ENCODE data around the gene ZNF846. TPM values are rescaled to one million over a fixed set of nuclear protein-coding genes. Genes with fewer than 3 reads are reported as not detected.

The ZNF846 gene
- polyA plus RNA-seq (2013, experiment 1 of 2), result 12.1 TPM
- 13.8 TPM for polyA plus RNA-seq (2013, experiment 2 of 2)

DNA sequence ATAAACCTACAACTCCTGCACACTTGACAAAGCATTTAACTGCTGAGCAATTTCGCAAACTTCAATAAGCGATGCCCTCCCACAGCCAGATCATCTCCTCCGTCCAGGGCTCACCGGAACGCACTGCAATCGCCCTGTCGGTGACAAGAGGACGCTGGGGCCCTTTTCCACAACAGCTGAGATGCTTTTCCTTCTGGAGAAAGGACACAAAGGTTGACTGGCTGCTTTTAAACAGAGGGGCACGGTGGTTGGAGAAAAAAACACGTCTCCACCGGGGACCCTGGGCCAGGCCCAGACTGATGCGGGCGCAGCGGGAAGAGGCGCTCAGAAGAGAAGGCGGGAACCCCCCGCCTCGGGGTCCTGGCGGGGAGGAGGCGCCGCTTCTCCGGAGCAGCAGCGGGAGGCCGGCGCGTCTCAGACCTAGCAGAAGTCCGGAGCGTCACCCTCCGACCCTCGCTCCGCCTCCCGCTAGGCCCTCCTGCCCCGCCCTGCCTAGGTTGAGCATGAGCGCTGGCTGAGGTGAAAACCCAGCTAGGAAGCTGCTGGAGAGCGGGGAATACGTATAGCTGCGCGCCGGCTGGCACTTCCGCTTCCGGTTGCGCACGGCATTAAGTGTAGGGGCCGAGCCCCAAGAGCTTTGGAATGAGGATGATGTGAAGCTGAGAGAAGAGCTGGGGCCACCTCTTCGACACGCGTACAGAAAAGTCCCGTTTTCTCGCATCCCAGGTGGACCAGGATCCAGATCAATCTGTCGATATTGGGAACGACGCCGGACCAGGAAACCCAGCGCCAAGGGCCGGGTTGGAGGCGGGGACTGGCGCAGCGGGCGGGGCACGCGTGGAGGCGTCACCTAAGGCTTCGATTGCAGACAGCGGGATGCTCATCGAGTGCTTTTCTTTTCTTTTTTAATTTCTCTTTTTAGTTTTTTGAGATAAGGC lies at the start of gene ZNF846:
ZNF846 (minus strand) TSS at position 564 of the 938 bp plus-strand sequence. CDS start 3,788 bp downstream, outside the sequence.
- Histone ChIP-seq H3K4me3 (ENCODE audit: extremely low read depth, insufficient read depth, low read length, poor library complexity, severe bottlenecking) (peak within 1 kb of the TSS; percentile 60), H3K36me3 (ENCODE audit: control insufficient read depth, insufficient read depth, low read length) (peaks cover 15% of the 10 kb centered on the region), H3K27ac (ENCODE audit: low read depth, low read length, severe bottlenecking) (peak within 1 kb of the TSS; percentile 92), H3K4me1 (ENCODE audit: control insufficient read depth, insufficient read depth, low read length, poor library complexity, severe bottlenecking) (no peaks in the 10 kb centered on the region), H3K9me3 (ENCODE audit: control insufficient read depth, low read length) (peaks cover 12% of the 10 kb centered on the region)
- 1 to 2% methylated on average over 56 to 57 of the region's 65 CpGs for WGBS, 2 experiments (ENCODE audit: insufficient coverage in 2 of 2)

- no peaks in the 10 kb centered on the region for H3K4me1 ChIP-seq (ENCODE audit: control insufficient read depth, insufficient read depth, low read length, poor library complexity, severe bottlenecking)
- H3K9me3 ChIP-seq (ENCODE audit: control insufficient read depth, low read length), result peaks cover 4% of the 10 kb centered on the region
- peak overlapping the region; percentile 98 for H3K4me3 ChIP-seq (ENCODE audit: extremely low read depth, insufficient read depth, low read length, poor library complexity, severe bottlenecking)
- H3K36me3 ChIP-seq (ENCODE audit: control insufficient read depth, insufficient read depth, low read length), result peaks cover 42% of the 10 kb centered on the region
- WGBS, 2 experiments (ENCODE audit: insufficient coverage in 2 of 2), result 0 to 1% methylated on average over 24 to 34 of the region's 39 CpGs
- H3K27ac ChIP-seq (ENCODE audit: low read depth, low read length, severe bottlenecking), result peak overlapping the region; percentile 81
These were observed 49.7 kb upstream of the ZNF846 start for GRCh38 chr19:9818175-9818733.

GRCh38 chr19:9811139-9811538 lies 42.6 kb upstream of the ZNF846 start:
- Histone ChIP-seq H3K27ac (ENCODE audit: low read depth, low read length, severe bottlenecking) (no peak overlapping the region), H3K9me3 (ENCODE audit: control insufficient read depth, low read length) (no peaks in the 10 kb centered on the region)
- WGBS, 2 experiments (ENCODE audit: insufficient coverage in 2 of 2), result 97 to 98% methylated on average over 21 of the region's 21 CpGs

GRCh38 chr19:9808855-9809824 lies 40.6 kb upstream of the ZNF846 start:
- peaks cover 86% of the 10 kb centered on the region for H3K36me3 ChIP-seq (ENCODE audit: control insufficient read depth, insufficient read depth, low read length)
- WGBS, 2 experiments (ENCODE audit: insufficient coverage in 2 of 2), result 88 to 95% methylated on average over 11 of the region's 11 CpGs

More at GRCh38 chr19:9811139-9811538, 42.6 kb upstream of the ZNF846 start:
- Histone ChIP-seq H3K4me3 (ENCODE audit: extremely low read depth, insufficient read depth, low read length, poor library complexity, severe bottlenecking) (no peak overlapping the region), H3K4me1 (ENCODE audit: control insufficient read depth, insufficient read depth, low read length, poor library complexity, severe bottlenecking) (no peaks in the 10 kb centered on the region), H3K36me3 (ENCODE audit: control insufficient read depth, insufficient read depth, low read length) (peaks cover 90% of the 10 kb centered on the region)

DNA sequence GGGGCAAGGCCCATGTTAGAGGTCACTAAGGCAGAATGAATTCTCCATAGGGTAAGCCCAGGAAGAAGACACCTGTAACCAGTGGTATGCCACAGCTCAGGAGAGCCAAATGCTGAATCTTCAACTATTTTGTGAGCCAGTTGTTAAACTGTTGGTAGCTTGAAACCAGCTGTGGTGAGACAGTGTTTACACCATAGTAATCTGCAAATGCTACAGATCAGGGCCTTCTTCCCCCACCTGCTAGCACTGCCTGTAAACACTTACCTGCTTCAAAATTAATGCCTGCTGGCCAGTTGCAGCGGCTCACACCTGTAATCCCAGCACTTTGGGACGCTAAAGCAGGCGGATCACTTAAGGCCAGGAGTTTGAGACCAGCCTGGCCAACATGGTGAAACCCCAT lies 38.3 kb upstream of the ZNF846 start:
- Histone ChIP-seq H3K4me3 (ENCODE audit: extremely low read depth, insufficient read depth, low read length, poor library complexity, severe bottlenecking) (no peak overlapping the region), H3K4me1 (ENCODE audit: control insufficient read depth, insufficient read depth, low read length, poor library complexity, severe bottlenecking) (no peaks in the 10 kb centered on the region), H3K9me3 (ENCODE audit: control insufficient read depth, low read length) (no peaks in the 10 kb centered on the region), H3K36me3 (ENCODE audit: control insufficient read depth, insufficient read depth, low read length) (peaks cover 90% of the 10 kb centered on the region), H3K27ac (ENCODE audit: low read depth, low read length, severe bottlenecking) (no peak overlapping the region)
- WGBS, 2 experiments (ENCODE audit: insufficient coverage in 2 of 2), result 100% methylated on average over 1 to 3 of the region's 3 CpGs

More at GRCh38 chr19:9808855-9809824, 40.6 kb upstream of the ZNF846 start:
- no peaks in the 10 kb centered on the region for H3K4me1 ChIP-seq (ENCODE audit: control insufficient read depth, insufficient read depth, low read length, poor library complexity, severe bottlenecking)
- H3K4me3 ChIP-seq (ENCODE audit: extremely low read depth, insufficient read depth, low read length, poor library complexity, severe bottlenecking), result no peak overlapping the region
- no peaks in the 10 kb centered on the region for H3K9me3 ChIP-seq (ENCODE audit: control insufficient read depth, low read length)
- no peak overlapping the region for H3K27ac ChIP-seq (ENCODE audit: low read depth, low read length, severe bottlenecking)

DNA sequence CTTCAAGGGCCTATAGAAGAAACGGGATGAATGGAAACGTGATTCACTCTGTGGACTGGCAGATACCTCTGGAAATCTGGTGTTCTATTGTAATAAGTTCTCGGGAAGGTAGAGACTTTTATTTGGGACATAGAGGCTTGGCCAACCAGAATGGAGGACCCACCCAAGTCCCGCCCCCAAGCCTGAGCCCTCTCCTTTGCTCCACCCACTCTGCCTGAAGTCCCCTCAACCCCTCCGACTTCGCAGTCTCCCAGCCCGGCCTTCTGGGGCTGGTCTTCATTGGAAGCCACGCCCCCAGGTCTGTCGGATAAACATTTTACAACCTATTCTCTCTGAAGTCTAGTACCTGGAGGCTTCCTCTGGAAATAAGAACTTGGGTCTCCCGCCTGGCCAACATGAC lies 33.4 kb upstream of the ZNF846 start:
- peaks cover 48% of the 10 kb centered on the region for H3K36me3 ChIP-seq (ENCODE audit: control insufficient read depth, insufficient read depth, low read length)
- WGBS, 2 experiments (ENCODE audit: insufficient coverage in 2 of 2), result 89 to 94% methylated on average over 9 of the region's 10 CpGs
- no peak overlapping the region for H3K4me3 ChIP-seq (ENCODE audit: extremely low read depth, insufficient read depth, low read length, poor library complexity, severe bottlenecking)
- no peak overlapping the region for H3K27ac ChIP-seq (ENCODE audit: low read depth, low read length, severe bottlenecking)
- H3K4me1 ChIP-seq (ENCODE audit: control insufficient read depth, insufficient read depth, low read length, poor library complexity, severe bottlenecking), result no peaks in the 10 kb centered on the region
- H3K9me3 ChIP-seq (ENCODE audit: control insufficient read depth, low read length), result no peaks in the 10 kb centered on the region

- Histone ChIP-seq H3K4me3 (ENCODE audit: extremely low read depth, insufficient read depth, low read length, poor library complexity, severe bottlenecking) (no peak overlapping the region), H3K27ac (ENCODE audit: low read depth, low read length, severe bottlenecking) (no peak overlapping the region), H3K36me3 (ENCODE audit: control insufficient read depth, insufficient read depth, low read length) (peaks cover 25% of the 10 kb centered on the region), H3K4me1 (ENCODE audit: control insufficient read depth, insufficient read depth, low read length, poor library complexity, severe bottlenecking) (no peaks in the 10 kb centered on the region), H3K9me3 (ENCODE audit: control insufficient read depth, low read length) (no peaks in the 10 kb centered on the region)
These were observed 30.6 kb upstream of the ZNF846 start for GRCh38 chr19:9799162-9799561.

- Histone ChIP-seq H3K4me1 (ENCODE audit: control insufficient read depth, insufficient read depth, low read length, poor library complexity, severe bottlenecking) (no peaks in the 10 kb centered on the region), H3K36me3 (ENCODE audit: control insufficient read depth, insufficient read depth, low read length) (peaks cover 12% of the 10 kb centered on the region), H3K27ac (ENCODE audit: low read depth, low read length, severe bottlenecking) (no peak overlapping the region)
These were observed 29.3 kb upstream of the ZNF846 start for GRCh38 chr19:9797871-9798270.

GRCh38 chr19:9796113-9796773 lies 27.7 kb upstream of the ZNF846 start:
- Histone ChIP-seq H3K27ac (ENCODE audit: low read depth, low read length, severe bottlenecking) (peak overlapping the region; percentile 39), H3K4me1 (ENCODE audit: control insufficient read depth, insufficient read depth, low read length, poor library complexity, severe bottlenecking) (no peaks in the 10 kb centered on the region), H3K36me3 (ENCODE audit: control insufficient read depth, insufficient read depth, low read length) (no peaks in the 10 kb centered on the region), H3K9me3 (ENCODE audit: control insufficient read depth, low read length) (no peaks in the 10 kb centered on the region), H3K4me3 (ENCODE audit: extremely low read depth, insufficient read depth, low read length, poor library complexity, severe bottlenecking) (no peak overlapping the region)
- WGBS, 2 experiments (ENCODE audit: insufficient coverage in 2 of 2), result 76 to 100% methylated on average over 3 of the region's 6 CpGs

More at GRCh38 chr19:9797871-9798270, 29.3 kb upstream of the ZNF846 start:
- WGBS, 2 experiments (ENCODE audit: insufficient coverage in 2 of 2), result 88 to 98% methylated on average over 4 to 5 of the region's 5 CpGs
- Histone ChIP-seq H3K4me3 (ENCODE audit: extremely low read depth, insufficient read depth, low read length, poor library complexity, severe bottlenecking) (no peak overlapping the region), H3K9me3 (ENCODE audit: control insufficient read depth, low read length) (no peaks in the 10 kb centered on the region)
